ENCODE measurements around the gene ABR.

DNA sequence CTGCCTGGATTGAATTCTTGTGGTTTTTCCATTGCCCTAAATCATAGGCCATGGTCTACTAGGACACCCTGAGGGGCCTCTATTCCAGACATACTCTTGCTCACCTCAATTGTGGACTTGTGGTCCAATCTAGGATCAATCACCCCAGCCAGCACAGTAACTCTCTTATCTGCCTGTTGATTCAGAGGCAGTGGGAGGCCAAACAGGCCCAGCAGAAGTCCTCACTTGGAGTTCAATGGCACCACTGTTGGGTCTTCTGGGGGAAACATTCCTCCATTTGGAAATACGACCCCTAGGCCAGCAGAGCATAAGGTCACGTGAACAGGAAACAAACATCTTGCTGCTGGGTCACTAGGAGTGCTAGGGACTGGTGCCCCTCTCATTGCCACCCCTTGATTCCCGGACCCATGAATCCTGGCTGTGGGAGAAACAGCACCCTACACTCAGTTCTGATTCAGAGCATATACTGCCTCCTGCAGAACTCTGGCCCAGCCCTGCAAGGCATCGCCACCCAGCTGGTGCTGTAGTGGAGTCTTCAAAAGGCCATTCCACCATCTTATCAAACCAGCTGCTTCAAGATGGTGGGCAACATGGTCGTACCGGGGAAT, 193.4 kb downstream of the ABR start:
- TF ChIP-seq, protein P1, sequence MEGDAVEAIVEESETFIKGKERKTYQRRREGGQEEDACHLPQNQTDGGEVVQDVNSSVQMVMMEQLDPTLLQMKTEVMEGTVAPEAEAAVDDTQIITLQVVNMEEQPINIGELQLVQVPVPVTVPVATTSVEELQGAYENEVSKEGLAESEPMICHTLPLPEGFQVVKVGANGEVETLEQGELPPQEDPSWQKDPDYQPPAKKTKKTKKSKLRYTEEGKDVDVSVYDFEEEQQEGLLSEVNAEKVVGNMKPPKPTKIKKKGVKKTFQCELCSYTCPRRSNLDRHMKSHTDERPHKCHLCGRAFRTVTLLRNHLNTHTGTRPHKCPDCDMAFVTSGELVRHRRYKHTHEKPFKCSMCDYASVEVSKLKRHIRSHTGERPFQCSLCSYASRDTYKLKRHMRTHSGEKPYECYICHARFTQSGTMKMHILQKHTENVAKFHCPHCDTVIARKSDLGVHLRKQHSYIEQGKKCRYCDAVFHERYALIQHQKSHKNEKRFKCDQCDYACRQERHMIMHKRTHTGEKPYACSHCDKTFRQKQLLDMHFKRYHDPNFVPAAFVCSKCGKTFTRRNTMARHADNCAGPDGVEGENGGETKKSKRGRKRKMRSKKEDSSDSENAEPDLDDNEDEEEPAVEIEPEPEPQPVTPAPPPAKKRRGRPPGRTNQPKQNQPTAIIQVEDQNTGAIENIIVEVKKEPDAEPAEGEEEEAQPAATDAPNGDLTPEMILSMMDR (IDR thresholded peaks at IDR 0.05): no peak
- TF ChIP-seq, protein P2, sequence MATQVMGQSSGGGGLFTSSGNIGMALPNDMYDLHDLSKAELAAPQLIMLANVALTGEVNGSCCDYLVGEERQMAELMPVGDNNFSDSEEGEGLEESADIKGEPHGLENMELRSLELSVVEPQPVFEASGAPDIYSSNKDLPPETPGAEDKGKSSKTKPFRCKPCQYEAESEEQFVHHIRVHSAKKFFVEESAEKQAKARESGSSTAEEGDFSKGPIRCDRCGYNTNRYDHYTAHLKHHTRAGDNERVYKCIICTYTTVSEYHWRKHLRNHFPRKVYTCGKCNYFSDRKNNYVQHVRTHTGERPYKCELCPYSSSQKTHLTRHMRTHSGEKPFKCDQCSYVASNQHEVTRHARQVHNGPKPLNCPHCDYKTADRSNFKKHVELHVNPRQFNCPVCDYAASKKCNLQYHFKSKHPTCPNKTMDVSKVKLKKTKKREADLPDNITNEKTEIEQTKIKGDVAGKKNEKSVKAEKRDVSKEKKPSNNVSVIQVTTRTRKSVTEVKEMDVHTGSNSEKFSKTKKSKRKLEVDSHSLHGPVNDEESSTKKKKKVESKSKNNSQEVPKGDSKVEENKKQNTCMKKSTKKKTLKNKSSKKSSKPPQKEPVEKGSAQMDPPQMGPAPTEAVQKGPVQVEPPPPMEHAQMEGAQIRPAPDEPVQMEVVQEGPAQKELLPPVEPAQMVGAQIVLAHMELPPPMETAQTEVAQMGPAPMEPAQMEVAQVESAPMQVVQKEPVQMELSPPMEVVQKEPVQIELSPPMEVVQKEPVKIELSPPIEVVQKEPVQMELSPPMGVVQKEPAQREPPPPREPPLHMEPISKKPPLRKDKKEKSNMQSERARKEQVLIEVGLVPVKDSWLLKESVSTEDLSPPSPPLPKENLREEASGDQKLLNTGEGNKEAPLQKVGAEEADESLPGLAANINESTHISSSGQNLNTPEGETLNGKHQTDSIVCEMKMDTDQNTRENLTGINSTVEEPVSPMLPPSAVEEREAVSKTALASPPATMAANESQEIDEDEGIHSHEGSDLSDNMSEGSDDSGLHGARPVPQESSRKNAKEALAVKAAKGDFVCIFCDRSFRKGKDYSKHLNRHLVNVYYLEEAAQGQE (IDR thresholded peaks at IDR 0.05; ENCODE audit: insufficient read depth in 1 of 2, low read depth in 2 of 2, low read length in 1 of 2): no peak
- no peak for TF ChIP-seq POLR2AphosphoS5 (IDR thresholded peaks at IDR 0.05; ENCODE audit: low read depth, low read length)
- TF ChIP-seq SIN3A (IDR thresholded peaks at IDR 0.05; ENCODE audit: borderline replicate concordance, insufficient read depth, low read depth, low read length): no peak
- no peak for TF ChIP-seq TCF7L2 (IDR thresholded peaks at IDR 0.05; ENCODE audit: low read depth, low read length)
